ENCODE data around the gene CADM1.

DNA sequence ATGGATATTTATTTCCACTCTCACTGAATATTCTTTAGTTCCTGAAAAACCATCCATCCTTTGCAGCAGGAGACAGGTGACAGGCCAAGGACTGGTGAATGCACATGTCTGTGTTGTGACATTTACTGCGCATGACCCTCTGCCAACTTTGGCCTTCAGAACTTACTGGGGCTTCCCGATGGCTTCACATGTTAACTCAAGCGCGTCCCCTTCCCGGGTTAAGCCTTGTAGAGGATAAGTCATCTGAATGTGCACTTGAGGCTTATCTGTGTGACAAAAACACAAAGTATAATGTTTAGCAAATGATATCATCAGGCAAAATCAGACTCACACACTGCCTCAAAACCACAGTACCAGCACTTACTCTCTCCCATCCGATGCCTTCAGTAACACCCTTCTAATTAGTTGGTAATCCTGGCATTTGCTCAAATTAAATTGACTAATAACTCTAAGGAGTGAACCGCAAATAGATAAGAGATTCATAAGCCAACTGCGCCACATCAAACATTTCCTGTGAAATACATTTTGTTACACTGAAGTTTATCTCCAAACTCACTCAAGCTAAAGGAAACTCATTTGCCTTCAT, 286.4 kb downstream of the CADM1 start:
- TF ChIP-seq, protein P1, sequence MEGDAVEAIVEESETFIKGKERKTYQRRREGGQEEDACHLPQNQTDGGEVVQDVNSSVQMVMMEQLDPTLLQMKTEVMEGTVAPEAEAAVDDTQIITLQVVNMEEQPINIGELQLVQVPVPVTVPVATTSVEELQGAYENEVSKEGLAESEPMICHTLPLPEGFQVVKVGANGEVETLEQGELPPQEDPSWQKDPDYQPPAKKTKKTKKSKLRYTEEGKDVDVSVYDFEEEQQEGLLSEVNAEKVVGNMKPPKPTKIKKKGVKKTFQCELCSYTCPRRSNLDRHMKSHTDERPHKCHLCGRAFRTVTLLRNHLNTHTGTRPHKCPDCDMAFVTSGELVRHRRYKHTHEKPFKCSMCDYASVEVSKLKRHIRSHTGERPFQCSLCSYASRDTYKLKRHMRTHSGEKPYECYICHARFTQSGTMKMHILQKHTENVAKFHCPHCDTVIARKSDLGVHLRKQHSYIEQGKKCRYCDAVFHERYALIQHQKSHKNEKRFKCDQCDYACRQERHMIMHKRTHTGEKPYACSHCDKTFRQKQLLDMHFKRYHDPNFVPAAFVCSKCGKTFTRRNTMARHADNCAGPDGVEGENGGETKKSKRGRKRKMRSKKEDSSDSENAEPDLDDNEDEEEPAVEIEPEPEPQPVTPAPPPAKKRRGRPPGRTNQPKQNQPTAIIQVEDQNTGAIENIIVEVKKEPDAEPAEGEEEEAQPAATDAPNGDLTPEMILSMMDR (IDR thresholded peaks at IDR 0.05 in 8 of 11, conservative IDR thresholded peaks at IDR 0.05 in 3 of 11) = no peak
- TF ChIP-seq POLR2A (IDR thresholded peaks at IDR 0.05) = no peak
